ENCODE measurements around the gene FNDC10.

DNA sequence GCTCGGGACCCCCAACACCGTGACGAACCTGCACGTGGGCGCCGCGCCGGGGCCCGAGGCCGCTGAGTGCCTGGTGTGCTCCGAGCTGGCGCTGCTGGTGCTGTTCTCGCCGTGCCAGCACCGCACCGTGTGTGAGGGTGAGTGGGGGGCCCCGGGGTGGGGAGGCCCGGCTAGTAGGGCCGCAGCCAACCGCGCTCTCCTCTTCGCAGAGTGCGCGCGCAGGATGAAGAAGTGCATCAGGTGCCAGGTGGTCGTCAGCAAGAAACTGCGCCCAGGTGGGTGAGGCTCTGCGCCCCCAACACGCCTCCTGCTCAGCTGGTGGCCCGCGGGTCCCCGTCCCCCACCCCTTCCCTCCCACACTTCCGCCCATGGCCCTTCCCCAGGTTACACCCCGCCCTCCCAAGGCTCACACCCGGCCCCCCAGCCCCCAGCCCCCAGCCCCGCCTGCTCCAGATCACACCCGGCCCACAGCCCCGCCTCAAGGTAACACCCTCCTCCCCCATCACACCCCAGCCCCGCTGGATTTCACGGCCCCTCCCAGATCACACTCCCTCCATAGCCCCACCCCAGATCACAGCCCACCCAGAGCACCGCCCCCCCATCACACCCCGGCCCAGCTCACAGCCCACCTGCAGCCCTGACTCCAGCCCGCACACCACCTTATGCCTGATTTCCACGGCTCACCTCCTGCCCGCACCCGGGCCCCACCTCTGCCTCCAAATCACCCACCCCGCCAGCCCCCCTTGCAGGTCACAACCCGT lies 29.7 kb upstream of the FNDC10 start:
- TF ChIP-seq OSR1 (CRISPR knock-in tag; IDR thresholded peaks at IDR 0.05) (no peak), ZFP30 (CRISPR knock-in tag; IDR thresholded peaks at IDR 0.05) (no peak), ZFP3 (CRISPR knock-in tag; IDR thresholded peaks at IDR 0.05) (no peak), ZNF565 (CRISPR knock-in tag; conservative IDR thresholded peaks at IDR 0.05; ENCODE audit: low read depth) (no peak), ISL1 (CRISPR knock-in tag; IDR thresholded peaks at IDR 0.05) (no peak)
